AG10803 (cell line): Measurements from ENCODE around the gene ZDHHC5.
"Not testable (repeated sequence)": the region's sequence is repeated elsewhere in the genome, so short reads cannot be mapped to it uniquely, and the experiment has no call there.

Source experiments
- DNase-seq: peaks from one replicate; pipeline ENCODE4 v3.0.0; 2010; ENCODE audit warnings: low read depth
- H3K4me3 ChIP-seq: 2 replicates; pipeline ENCODE4 v1.5.1; 2011; ENCODE audit warnings: mild to moderate bottlenecking, low read length, control low read depth
- TF ChIP-seq, protein P1 (sequence below): conservative IDR thresholded peaks from 2 replicates; pipeline ENCODE4 v1.5.1; 2011; ENCODE audit warnings: mild to moderate bottlenecking, low read length, control low read depth, inconsistent platforms

ZDHHC5 gene

DNA sequence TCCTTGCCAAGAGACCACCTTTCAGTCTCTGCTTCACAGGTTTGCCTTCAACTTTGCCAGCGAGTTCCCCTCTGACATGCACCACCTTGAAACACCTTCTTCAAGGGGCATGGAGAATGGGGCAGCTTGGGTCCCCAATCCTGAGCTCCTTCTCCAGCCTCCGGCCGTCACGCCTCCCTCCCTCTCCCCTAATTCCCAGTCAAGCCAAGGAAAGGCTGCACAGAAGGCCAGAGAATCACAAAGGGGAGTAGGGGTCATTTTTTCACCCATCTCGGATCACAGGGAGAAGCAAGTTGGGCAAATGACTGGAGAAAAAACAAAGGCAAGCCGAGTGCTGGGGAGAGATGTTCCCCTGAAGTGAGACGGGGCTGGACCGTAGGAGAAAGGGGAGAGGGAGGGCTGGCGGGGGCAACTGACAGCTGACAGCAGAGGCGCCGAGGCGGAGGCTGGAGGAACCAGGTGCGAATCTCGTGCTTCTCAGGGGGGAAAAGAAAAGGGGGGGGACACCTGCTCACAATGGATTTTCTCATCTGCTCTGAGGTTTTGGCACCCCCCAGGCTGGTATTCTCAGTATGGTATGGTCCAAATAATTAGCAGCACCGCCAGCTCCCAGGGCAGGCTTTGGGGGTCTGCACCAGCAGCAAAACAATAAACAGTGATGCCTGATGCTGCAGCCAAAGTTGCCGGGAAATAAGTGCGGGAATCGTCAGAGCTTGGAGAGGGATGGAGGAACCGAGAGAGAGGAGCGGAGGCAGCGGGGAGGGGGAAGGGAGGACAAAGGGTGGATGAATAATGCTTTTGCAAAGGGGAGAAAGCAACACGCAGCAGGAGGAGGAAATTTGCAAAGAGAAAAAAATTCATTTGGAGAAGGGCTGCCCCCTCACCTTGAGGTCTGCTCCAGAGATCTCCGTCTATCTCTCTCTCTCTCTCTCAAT lies 18.8 kb upstream of the ZDHHC5 start:
- peak overlapping the region; percentile 57 for H3K4me3 ChIP-seq
- no peak for DNase-seq
- TF ChIP-seq, protein P1, sequence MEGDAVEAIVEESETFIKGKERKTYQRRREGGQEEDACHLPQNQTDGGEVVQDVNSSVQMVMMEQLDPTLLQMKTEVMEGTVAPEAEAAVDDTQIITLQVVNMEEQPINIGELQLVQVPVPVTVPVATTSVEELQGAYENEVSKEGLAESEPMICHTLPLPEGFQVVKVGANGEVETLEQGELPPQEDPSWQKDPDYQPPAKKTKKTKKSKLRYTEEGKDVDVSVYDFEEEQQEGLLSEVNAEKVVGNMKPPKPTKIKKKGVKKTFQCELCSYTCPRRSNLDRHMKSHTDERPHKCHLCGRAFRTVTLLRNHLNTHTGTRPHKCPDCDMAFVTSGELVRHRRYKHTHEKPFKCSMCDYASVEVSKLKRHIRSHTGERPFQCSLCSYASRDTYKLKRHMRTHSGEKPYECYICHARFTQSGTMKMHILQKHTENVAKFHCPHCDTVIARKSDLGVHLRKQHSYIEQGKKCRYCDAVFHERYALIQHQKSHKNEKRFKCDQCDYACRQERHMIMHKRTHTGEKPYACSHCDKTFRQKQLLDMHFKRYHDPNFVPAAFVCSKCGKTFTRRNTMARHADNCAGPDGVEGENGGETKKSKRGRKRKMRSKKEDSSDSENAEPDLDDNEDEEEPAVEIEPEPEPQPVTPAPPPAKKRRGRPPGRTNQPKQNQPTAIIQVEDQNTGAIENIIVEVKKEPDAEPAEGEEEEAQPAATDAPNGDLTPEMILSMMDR: no peak

- peak; percentile 74 for DNase-seq
- peak within 1 kb of the TSS; percentile 57 for H3K4me3 ChIP-seq
- TF ChIP-seq, protein P1: no peak
Measured at GRCh38 chr11:57649826-57650738, 17.8 kb upstream of the ZDHHC5 start, which contains the start of gene YPEL4. Gene YPEL4 (minus strand): TSS chr11:57649912. CDS start chr11:57647107, 2,805 bp downstream.

GRCh38 chr11:57650739-57651090 lies 17.2 kb upstream of the ZDHHC5 start:
- TF ChIP-seq, protein P1: no peak
- no peak for DNase-seq
- H3K4me3 ChIP-seq: no peak overlapping the region

DNA sequence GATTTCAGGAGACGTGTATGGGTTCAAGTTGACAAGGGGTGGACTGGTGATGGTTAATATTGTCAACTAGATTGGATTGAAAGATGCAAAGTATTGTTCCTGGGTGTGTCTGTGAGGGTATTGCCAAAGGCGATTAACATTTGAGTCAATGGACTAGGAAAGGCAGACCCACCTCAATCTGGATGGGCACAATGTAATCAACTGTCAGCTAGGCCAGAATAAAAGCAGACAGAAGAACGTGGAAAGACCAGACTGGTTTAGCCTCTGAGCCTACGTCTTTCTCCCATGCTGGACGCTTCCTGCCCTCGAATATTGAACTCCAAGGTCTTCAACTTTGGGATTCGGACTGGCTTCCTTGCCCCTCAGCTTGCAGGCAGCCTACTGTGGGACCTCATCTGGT lies 16.5 kb upstream of the ZDHHC5 start:
- DNase-seq: no peak
- no peak overlapping the region for H3K4me3 ChIP-seq
- TF ChIP-seq, protein P1: no peak

GRCh38 chr11:57652230-57652629 lies 15.7 kb upstream of the ZDHHC5 start:
- not testable (repeated sequence) for H3K4me3 ChIP-seq, DNase-seq

DNA sequence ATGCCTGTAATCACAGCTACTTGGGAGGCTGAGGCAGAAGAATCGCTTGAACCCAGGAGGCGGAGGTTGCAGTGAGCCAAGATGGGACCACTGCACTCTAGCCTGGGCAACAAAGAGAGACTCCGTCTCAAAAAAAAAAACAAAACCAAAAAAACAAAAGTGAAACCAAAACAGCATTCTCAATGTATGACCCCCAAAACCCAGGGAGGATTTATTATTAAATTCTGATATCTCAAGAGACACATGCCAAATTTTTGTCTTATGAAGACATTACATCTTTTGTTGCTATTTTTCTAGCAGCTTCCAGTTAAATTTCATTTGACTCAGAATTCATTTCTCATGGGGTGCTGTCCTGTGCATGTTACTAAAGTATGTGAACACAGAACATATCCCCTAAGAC lies 15.3 kb upstream of the ZDHHC5 start:
- H3K4me3 ChIP-seq: no peak overlapping the region
- TF ChIP-seq, protein P1: no peak
- DNase-seq: no peak

GRCh38 chr11:57653163-57653562 lies 14.8 kb upstream of the ZDHHC5 start:
- no peak overlapping the region for H3K4me3 ChIP-seq
- no peak for DNase-seq
- TF ChIP-seq, protein P1: no peak
